ENCODE measurements around the gene ZNF81.
"Not testable (repeated sequence)": the region's sequence is repeated elsewhere in the genome, so short reads cannot be mapped to it uniquely, and the experiment has no call there.

Gene ZNF81

GRCh38 chrX:47927212-47927611, 90.5 kb downstream of the ZNF81 start:
- ChIA-PET CTCF (no interaction called here), POLR2A (no interaction called here)
- TF ChIP-seq CTCF (IDR thresholded peaks at IDR 0.05; ENCODE audit: control extremely low read depth, extremely low read depth, low read depth, missing control alignments), result no peak
- no peak for DNase-seq (ENCODE audit: extremely low spot score)

- POLR2A ChIA-PET; DNase-seq (ENCODE audit: extremely low spot score): not testable (repeated sequence)
- CTCF ChIA-PET, result interaction anchor here (0.7 kb wide), 1 partner anchor 24 kb away, joined by 3 read pairs; no protein-coding TSS in a partner anchor
These were observed 95.3 kb downstream of the ZNF81 start for GRCh38 chrX:47931970-47932369.

GRCh38 chrX:47933946-47934345, 97.2 kb downstream of the ZNF81 start:
- no peak for DNase-seq (ENCODE audit: extremely low spot score)
- ChIA-PET CTCF (no interaction called here), POLR2A (no interaction called here)
- no peak for TF ChIP-seq CTCF (IDR thresholded peaks at IDR 0.05; ENCODE audit: control extremely low read depth, extremely low read depth, low read depth, missing control alignments)

GRCh38 chrX:47936224-47936939, 99.7 kb downstream of the ZNF81 start:
- TF ChIP-seq CTCF (IDR thresholded peaks at IDR 0.05; ENCODE audit: control extremely low read depth, extremely low read depth, low read depth, missing control alignments), result no peak
- DNase-seq (ENCODE audit: extremely low spot score), result peak; percentile 12
- CTCF ChIA-PET, result no interaction called here
- POLR2A ChIA-PET, result no interaction called here

GRCh38 chrX:47936940-47937317, 100.2 kb downstream of the ZNF81 start:
- POLR2A ChIA-PET, result no interaction called here
- CTCF ChIA-PET, result no interaction called here
- no peak for TF ChIP-seq CTCF (IDR thresholded peaks at IDR 0.05; ENCODE audit: control extremely low read depth, extremely low read depth, low read depth, missing control alignments)
- no peak for DNase-seq (ENCODE audit: extremely low spot score)

- CTCF ChIA-PET, result no interaction called here
- POLR2A ChIA-PET, result no interaction called here
- no peak for DNase-seq (ENCODE audit: extremely low spot score)
- no peak for TF ChIP-seq CTCF (IDR thresholded peaks at IDR 0.05; ENCODE audit: control extremely low read depth, extremely low read depth, low read depth, missing control alignments)
These were observed 103.7 kb downstream of the ZNF81 start for GRCh38 chrX:47940448-47940847.

- TF ChIP-seq CTCF (IDR thresholded peaks at IDR 0.05; ENCODE audit: control extremely low read depth, extremely low read depth, low read depth, missing control alignments), result no peak
- ChIA-PET CTCF (no interaction called here), POLR2A (no interaction called here)
- no peak for DNase-seq (ENCODE audit: extremely low spot score)
These were observed 104.7 kb downstream of the ZNF81 start for GRCh38 chrX:47941423-47941822.

- POLR2A ChIA-PET; DNase-seq (ENCODE audit: extremely low spot score): not testable (repeated sequence)
- CTCF ChIA-PET, result interaction anchor here (0.6 kb wide), 1 partner anchor 24 kb away, joined by 3 read pairs; no protein-coding TSS in a partner anchor
These were observed 118.6 kb downstream of the ZNF81 start for GRCh38 chrX:47955295-47955694.

Measured in GM10248 (cell line).